ENCODE measurements around the gene CLCN7. TPM values are rescaled to one million over a fixed set of nuclear protein-coding genes. Genes with fewer than 3 reads are reported as not detected.

CLCN7 gene
- total and polyA plus RNA-seq, 4 donors, result 61.1 to 119 (median 88.0) TPM

- Histone ChIP-seq H3K36me3 (ENCODE audit: control insufficient read depth in 4 of 4, insufficient read depth in 4 of 4, low read length in 4 of 4) (peaks cover 0 to 27% (median 3%) of the 10 kb centered on the region in 4 donors), H3K27me3 (ENCODE audit: control insufficient read depth in 3 of 3, insufficient read depth in 3 of 3, low read length in 2 of 3) (no peaks in the 10 kb centered on the region), H3K27ac (ENCODE audit: low read depth in 1 of 2, low read length in 1 of 2) (no peak overlapping the region), H3K4me3 (no peak overlapping the region), H3K9ac (ENCODE audit: insufficient read depth in 1 of 2, low read length in 2 of 2) (no peak overlapping the region), H3K4me1 (ENCODE audit: control insufficient read depth in 5 of 5, insufficient read depth in 5 of 5, low read length in 5 of 5) (peaks cover 0 to 6% (median 0%) of the 10 kb centered on the region in 5 donors), H3K9me3 (ENCODE audit: control insufficient read depth in 4 of 4, insufficient read depth in 3 of 4, low read length in 3 of 4) (no peaks in the 10 kb centered on the region)
- ATAC-seq (ENCODE audit: insufficient read depth, low FRiP score) (no peak), DNase-seq (no peak)
- TF ChIP-seq CTCF (IDR thresholded peaks at IDR 0.05; ENCODE audit: control extremely low read depth, extremely low read depth), result no peak
- WGBS, 2 donors, result 92 to 96% methylated on average over 33 of the region's 33 CpGs
Measured at GRCh38 chr16:1464894-1465566, 9.8 kb downstream of the CLCN7 start.

GRCh38 chr16:1464196-1464893 is 10.5 kb downstream of the CLCN7 start:
- Histone ChIP-seq H3K36me3 (ENCODE audit: control insufficient read depth in 4 of 4, insufficient read depth in 4 of 4, low read length in 4 of 4) (peaks cover 0 to 31% (median 3%) of the 10 kb centered on the region in 4 donors), H3K9me3 (ENCODE audit: control insufficient read depth in 4 of 4, insufficient read depth in 3 of 4, low read length in 3 of 4) (no peaks in the 10 kb centered on the region), H3K27me3 (ENCODE audit: control insufficient read depth in 3 of 3, insufficient read depth in 3 of 3, low read length in 2 of 3) (no peaks in the 10 kb centered on the region), H3K9ac (ENCODE audit: insufficient read depth in 1 of 2, low read length in 2 of 2) (no peak overlapping the region), H3K4me1 (ENCODE audit: control insufficient read depth in 5 of 5, insufficient read depth in 5 of 5, low read length in 5 of 5) (peaks cover 0 to 6% (median 0%) of the 10 kb centered on the region in 5 donors), H3K27ac (ENCODE audit: low read depth in 1 of 2, low read length in 1 of 2) (no peak overlapping the region), H3K4me3 (no peak overlapping the region)
- ATAC-seq (ENCODE audit: insufficient read depth, low FRiP score) (no peak), DNase-seq (no peak)
- 92 to 93% methylated on average over 41 of the region's 41 CpGs for WGBS, 2 donors
- no peak for TF ChIP-seq CTCF (IDR thresholded peaks at IDR 0.05; ENCODE audit: control extremely low read depth, extremely low read depth)

- TF ChIP-seq CTCF (IDR thresholded peaks at IDR 0.05; ENCODE audit: control extremely low read depth, extremely low read depth), result no peak
- peaks cover 0 to 50% (median 5%) of the 10 kb centered on the region in 4 donors for H3K36me3 ChIP-seq (ENCODE audit: control insufficient read depth in 4 of 4, insufficient read depth in 4 of 4, low read length in 4 of 4)
- no peak for DNase-seq
Measured at GRCh38 chr16:1461146-1461545, 13.7 kb downstream of the CLCN7 start.

More at GRCh38 chr16:1461146-1461545, 13.7 kb downstream of the CLCN7 start:
- 90 to 93% methylated on average over 24 of the region's 24 CpGs for WGBS, 2 donors
- Histone ChIP-seq H3K4me3 (no peak overlapping the region), H3K27ac (ENCODE audit: low read depth in 1 of 2, low read length in 1 of 2) (no peak overlapping the region), H3K9ac (ENCODE audit: insufficient read depth in 1 of 2, low read length in 2 of 2) (no peak overlapping the region), H3K27me3 (ENCODE audit: control insufficient read depth in 3 of 3, insufficient read depth in 3 of 3, low read length in 2 of 3) (no peaks in the 10 kb centered on the region), H3K4me1 (ENCODE audit: control insufficient read depth in 5 of 5, insufficient read depth in 5 of 5, low read length in 5 of 5) (no peaks in the 10 kb centered on the region), H3K9me3 (ENCODE audit: control insufficient read depth in 4 of 4, insufficient read depth in 3 of 4, low read length in 3 of 4) (no peaks in the 10 kb centered on the region)
- no peak for ATAC-seq (ENCODE audit: insufficient read depth, low FRiP score)

Data from lung (tissue), 12 donors.